Ecto neural progenitor cell (in vitro differentiated cells): ENCODE results near the gene GBP2.
"Not testable (repeated sequence)": the region's sequence is repeated elsewhere in the genome, so short reads cannot be mapped to it uniquely, and the experiment has no call there.

Source experiments
- DNase-seq: peaks from one replicate; pipeline ENCODE4 v3.0.0-alpha.2; 2018; ENCODE audit warnings: low spot score

GBP2 gene, protein sequence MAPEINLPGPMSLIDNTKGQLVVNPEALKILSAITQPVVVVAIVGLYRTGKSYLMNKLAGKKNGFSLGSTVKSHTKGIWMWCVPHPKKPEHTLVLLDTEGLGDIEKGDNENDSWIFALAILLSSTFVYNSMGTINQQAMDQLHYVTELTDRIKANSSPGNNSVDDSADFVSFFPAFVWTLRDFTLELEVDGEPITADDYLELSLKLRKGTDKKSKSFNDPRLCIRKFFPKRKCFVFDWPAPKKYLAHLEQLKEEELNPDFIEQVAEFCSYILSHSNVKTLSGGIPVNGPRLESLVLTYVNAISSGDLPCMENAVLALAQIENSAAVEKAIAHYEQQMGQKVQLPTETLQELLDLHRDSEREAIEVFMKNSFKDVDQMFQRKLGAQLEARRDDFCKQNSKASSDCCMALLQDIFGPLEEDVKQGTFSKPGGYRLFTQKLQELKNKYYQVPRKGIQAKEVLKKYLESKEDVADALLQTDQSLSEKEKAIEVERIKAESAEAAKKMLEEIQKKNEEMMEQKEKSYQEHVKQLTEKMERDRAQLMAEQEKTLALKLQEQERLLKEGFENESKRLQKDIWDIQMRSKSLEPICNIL

DNA sequence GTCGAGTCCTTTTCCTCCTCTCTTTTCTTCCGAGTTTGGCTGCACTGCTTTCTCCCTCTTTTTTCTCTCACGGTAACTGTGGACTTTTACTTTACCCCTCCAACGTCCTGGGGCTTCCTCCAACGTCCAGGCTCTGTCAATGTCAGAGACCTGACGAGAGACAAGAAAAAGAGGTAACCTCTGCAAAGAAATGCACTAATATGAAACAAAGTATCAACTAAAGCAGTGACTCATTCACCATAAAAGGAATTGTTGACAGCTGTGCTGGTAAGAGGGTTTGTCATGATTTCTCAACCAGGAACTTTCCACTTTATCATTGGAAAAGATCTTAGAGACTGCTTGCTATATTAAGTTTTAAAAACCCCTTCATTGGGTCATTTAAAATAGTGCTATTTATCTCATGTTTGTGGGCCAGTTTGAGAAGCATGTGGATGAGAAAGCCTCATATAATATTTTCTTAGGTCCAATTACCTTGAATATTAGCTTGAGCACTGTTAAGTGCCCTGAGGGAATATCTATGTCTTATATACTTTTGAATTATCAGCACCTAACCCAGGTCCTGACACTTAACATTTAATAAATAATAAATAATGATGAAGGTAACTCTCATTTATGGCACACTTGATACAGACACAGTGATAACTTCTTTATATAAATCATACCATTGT, at the start of gene GBP2:
Gene GBP2 (minus strand): TSS at position 202 of the 668 bp plus-strand sequence. CDS start 4,148 bp downstream, outside the sequence.
- DNase-seq, result no peak

DNA sequence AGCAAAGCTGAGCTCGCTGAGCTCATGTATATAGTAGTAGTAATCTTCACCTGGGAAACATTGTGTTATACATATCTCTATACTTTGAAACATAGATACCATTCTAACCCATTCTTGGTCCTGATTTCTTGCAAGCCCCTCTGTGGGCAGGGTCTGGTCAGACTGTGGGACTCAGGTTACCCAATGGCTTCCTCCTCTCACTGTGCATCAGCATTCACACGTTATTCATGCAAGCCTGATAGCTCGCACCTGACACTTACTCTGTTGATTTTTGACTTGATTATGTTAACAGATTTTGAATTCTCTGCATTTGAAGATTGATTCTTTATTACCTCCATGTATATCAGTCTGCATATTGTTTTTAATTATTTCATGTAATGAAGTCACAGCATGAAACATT, 48.6 kb upstream of the GBP2 start:
- no peak for DNase-seq

DNA sequence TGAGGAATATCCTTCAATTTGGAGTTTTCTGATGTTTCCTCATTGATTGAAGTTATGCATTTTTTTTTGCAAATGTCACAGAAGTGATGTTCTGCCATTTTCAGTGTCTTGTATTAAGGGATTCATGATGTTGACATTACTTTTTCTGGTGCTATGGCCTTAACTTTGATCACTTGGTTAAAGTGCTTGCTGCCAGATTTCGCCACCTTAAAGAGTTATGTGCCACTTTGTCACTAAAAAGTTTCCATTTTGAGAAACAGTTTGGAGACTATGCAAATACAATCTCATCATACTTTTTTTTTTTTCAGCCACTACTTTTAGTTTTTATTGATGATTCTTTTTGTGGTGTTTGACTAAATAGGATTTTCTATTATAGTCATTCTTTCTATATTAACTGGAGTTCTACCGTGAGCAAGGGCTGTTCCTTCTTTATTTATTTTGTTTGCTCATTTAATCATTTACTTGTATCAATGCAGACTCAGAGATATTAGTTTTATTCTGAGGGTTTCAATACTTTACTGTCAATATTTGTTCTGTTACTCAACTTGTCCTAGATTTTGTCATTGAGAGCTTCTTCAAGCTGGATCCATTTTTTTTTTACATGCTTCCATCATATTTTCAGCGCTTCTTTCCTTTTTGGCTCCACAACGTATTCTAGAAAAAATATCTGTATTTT, 46.7 kb upstream of the GBP2 start:
- DNase-seq, result no peak

DNA sequence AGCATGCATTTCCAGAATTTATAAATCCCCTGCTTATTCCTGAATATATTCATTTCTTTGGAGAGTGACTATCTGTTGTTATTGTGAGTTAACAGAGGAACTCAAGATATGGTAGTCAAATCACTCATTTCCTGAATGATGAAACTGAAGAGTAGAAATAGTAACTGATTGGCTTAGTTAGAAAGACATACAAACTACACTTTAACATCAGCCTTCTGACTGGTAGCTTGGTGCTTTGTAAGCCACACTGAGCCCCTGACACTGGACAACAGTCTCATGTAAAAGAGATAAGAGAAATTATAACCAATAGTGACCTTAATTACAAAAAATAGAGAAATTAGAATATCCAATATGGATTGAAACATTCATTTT, 45.1 kb upstream of the GBP2 start:
- no peak for DNase-seq

DNA sequence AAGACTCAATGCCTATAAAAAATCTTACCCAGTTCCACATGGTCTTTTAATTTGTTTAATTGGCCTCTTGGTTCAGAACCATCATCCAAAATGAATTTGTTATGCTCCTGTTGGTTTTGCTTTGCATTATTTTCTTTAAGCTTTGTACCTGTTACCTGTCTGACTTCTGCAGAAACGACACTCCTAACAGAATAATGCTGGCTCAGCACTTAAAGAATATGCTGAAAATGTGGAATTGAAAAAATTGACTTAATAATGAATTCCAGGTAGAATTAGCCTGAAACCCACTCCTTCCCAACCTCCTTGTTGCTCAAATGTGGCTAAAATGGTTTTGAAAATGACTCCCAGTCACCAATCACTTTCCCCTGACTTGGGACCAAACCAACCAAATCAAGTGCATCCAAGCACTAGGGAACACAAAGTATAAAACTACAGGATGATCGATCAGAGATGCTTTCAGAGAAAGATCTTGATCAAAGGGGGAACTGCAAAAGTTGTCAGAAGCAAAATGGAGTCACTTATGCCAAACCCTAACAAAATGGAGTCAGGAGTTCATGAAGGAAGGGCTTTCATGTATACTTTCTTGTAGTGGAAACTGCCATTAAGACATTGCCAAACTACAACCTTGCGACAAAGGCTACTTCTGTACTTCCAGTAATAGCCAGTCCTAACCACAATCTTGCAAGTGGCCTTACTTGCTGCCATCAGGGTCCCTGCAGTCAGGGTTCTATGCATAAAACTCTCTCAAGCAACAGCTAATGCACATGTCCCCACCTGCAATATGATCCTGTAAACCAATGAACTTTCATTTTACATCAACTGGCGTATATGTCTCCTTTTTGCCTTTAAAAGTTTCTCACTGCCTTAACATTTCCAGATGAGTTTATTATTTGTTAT, 44.5 kb upstream of the GBP2 start:
- no peak for DNase-seq

DNA sequence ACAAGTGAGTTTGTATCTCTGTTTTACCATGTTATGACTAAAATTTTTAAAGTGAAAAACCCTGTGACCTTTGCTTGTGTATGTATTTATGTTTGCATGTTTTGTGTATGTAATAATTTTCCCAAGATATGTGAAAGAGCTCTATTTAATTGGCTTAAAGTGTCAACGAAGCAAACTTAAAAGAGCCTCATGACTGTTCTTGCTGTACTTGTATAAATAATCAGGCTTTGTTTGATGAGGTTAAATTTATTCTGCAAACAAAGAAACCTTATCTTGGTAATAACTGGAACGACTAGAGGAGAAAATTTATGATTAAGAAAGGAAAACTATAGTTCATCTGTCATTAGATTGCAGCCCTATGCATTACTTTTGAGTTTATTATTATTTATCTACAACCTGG, 43.3 kb upstream of the GBP2 start:
- no peak for DNase-seq

DNA sequence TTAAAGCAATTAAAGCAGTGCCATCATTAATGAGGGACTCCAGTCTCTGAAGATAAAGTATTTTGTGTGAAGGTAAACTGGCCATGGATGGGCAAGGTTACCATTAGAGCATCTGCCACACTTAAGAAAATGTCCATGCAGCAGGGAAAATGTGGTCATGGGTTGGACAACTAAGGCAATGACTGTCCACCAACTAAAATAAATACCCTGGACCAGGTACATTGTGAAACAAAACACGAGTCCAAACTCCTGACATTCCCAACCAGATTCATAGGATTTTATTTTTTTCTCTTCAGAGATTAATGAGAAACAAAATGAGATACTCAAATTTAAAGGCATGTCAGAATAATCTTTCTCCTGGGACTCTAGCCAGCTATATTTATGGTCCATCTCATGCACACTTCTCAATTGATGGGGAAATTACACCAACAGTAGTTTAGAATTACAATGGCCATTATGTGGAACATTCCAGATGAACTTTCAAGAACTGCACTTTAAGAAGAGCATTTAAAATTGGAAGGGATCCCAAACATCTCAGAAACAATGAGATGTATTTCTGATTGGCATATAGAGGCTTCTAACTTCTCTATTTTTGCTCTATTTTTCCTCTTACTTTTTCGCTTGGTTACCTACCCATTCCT, 41.8 kb upstream of the GBP2 start:
- DNase-seq, result no peak

DNA sequence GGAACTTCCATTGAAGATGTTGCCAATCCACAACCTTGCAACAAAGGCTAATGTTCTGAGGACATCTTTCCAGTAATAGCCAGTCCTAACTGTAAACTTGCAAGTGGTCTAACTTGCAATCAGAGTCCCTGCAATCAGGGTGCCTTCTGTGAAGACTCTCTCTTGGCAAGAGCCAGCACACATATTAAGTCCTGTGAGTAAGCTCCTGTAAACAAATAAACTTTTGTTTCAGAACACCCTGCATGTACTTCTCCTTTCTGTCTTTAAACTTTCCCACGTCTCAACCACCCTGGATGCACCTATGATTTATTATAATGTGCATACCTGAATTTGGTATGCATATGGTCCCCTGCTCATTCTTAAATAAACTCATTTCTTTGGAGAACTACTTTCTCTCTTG, 40.8 kb upstream of the GBP2 start:
- DNase-seq, result no peak

DNA sequence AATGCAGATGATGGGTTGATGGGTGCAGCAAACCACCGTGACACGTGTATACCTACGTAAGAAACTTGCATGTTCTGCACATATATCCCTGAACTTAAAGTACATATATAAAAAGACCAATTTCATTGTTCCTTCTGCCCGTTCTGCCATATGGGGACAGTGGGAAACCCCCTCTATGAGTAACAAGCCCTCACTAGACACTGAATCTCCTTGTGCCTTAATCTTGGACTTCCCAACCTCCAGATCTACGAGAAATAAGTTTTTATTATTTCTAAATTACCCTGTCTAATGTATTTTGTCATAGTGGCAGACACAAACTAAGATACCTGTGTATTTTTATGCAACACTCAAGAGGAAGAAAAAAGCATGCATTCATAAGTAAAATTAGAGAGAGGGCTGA, 39.9 kb upstream of the GBP2 start:
- no peak for DNase-seq

DNA sequence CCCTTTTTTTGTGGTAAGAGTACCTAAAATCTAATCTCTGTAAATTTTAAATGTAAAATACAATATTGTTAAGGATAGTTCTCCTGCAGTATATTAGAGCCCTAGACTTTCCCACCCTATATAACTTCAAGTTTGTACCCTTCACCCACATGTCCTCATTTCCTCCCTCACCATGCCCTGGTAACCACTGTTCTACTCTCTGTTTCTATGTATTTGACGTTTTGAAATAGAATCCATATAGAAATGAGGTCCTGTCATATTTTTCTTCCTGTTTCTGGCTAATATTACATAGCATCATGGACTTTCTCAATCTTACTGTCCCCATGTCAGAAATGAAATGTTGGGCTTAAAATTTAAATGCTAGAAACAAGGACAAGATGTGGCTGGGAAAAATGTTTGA, 25.1 kb upstream of the GBP2 start:
- DNase-seq, result no peak

DNA sequence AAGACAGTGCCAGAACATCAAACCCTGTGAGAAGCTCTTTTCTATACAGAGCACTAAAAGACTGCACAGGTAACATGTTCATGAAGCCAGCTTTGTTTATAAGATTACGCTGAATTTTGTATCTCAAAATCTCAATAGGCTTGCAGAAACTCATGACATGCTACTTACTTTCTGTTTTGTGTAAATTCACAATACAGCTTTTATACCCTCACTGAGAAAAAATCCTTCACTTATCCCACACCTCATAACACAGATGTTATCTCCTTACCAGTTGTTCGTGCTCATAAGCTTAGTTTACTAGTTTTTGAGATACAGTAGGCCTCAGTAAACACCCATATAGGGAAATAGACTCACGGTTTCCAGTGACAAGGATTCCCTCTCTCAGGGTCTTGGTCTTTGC, 24.1 kb upstream of the GBP2 start:
- DNase-seq, result no peak

DNA sequence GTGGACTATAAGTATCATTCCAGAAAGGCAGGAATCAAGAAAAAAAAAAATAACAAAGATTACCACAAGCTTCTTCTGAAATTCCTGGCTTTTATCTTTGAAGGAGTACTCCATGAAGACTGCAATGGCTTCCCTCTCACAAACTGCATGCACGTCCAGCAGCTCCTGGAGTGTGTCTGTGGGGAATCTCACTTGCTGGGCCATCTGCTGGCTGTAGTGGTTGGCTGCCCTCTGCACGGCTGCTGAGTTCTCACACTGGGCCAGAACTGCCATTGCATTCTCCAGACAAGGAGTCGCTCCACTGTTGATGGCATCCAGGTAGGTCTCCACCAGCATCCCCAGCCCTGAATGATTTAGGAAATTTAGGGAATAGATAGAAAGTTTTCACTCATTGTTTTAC, 23.3 kb upstream of the GBP2 start:
- peak; percentile 56 for DNase-seq

DNA sequence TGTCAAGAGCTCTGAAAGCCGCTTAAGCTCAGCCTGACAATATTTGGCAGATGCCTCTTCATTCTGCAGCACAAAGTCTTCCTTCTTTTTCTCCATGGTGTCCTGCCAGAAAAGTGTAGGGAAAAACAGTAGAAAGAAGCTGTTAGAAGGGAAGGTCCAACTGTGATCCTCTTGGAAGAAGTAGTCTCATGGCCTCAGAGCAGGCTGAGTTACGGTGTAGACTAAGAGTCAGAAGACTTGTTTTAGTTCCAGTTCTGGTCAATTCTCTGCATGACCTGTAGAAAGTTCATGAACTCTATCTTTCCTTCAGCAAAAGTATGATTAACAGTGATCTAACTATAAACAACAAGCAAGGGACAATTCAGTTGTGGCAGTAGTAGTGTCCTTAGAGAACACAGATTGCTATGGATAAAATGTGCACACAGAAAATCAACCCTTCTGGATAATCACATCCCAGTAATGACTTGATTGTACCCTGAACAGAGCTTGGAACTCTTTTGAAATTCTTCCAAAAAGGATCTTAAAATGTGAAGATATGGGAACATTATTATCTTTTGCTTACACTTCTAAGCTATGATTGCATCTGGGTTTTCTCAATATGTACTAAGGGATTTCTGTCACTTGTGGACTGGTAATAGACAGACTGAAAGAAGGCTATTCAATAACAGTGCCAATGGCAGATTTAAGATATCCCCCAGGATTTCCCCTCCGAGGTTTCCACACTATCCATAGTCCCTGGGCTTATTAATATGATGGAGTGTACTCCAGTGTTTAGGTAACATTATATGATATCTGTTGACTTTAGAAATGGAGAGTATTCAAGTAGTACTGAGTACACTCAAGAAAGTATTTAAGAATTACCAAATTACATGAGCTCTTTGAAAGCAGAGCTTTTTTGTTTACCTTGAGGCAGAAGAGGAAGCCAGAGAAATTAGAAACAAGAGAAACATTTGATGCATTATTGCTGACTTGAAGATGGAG, 22.1 kb upstream of the GBP2 start:
- no peak for DNase-seq

DNA sequence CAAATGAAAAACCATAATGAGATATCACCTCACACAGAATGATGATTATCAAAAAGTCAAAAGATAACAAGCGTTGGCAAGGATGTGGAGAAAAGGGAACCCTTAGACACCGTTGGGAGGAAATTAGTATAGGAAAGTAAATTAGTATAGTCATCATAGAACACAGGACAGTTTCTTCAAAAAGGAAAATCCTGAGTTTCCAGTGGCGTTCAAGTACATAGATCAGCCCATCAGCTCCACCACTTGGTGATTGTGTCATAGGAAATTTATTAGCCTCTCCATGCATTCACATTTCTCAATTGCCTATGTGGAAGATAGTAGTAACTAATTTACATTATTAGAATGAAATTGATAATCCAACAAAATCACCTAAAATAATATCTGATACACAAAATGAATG, 20.8 kb upstream of the GBP2 start:
- DNase-seq, result no peak

DNA sequence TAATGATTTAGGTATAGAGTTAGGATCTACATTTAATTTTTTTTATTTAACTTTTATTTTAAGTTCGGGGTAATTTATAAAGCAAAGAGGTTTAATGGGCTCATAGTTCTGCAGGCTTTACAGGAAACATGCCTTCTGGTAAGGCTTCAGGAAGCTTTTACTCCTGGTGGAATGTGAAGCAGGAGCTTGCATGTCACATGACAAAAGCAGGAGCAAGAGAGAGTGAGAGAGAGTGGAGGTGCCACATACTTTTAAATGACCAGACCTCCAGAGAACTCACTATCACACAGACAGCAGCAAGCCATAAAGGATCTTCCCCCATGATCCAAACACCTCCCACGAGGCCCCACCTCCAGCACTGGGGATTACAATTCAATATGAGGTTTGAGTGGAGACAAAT, 17.6 kb upstream of the GBP2 start:
- DNase-seq, result no peak

DNA sequence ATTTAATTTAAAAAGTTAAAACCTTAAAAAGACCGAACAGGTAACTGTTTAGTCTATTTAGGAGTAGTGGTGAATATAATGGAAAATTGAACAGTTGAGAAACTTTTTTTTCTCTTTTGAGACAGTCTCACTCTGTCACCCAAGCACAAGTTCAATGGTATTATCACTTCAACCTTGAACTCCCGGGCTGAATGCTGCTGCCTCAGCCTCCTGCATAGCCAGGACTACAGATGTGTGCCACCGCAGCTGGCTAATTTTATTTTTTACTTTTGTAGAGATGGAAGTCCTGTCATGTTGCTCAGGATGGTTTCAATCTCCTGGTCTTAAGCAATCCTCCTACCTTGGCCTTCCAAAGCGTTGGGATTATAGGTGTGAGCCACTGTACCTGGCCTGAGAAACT, 16.2 kb upstream of the GBP2 start:
- no peak for DNase-seq

DNA sequence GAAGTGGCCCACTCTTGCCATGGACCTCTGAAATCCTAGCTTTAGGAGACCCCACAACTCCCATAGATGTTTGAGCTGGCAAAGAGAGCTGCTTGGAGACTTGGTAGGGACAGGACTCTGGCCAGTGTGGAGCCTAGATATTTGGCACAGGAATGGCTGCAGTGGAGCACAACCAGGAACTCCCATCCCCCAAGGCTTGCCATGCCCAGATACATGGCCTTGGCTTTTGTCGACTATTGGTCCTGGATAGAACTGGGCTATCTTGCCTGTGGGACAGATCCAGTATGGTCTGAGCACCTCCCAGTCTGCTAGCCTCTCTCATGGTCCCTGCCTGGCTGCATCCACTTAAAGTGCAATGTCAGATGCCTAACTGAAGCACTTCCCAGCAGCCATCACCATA, 7.8 kb upstream of the GBP2 start:
- DNase-seq, result no peak

DNA sequence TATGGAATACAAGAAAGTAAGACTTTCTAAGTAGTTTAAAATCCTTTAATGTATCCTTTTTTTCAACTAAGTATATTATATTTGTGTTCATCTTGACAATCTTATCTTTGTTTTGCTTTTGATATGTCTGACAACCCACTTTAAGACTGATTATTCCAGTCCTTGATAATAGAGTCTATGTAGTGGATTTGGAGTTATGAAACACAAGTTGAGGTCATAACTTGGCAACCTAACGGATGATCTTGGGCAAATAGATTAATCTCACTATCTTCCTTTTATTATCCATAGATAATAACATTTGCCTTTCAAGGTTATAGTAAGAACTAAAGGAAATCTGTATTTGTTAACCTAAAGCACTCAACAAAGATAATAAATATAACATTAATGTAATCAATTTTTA, 4.8 kb upstream of the GBP2 start:
- DNase-seq, result no peak

DNA sequence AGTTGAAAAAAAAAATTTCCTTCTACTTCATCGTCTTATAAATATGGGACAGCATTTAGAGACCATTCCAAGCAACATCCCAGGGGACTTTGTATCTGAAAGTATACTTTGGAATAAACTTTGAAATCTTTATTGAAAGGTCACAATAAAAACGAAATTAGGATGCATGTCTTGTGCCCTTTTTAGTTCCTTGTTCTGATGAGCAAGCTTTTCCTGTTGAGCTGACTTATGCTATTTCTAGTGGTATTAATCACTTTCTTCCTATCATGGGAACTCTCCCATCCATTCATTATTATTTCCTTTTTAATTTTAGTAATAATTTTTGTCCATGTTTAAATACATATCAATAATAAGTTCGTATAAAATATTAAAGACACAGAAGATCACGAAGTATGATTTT, 4.0 kb upstream of the GBP2 start:
- DNase-seq, result no peak

DNA sequence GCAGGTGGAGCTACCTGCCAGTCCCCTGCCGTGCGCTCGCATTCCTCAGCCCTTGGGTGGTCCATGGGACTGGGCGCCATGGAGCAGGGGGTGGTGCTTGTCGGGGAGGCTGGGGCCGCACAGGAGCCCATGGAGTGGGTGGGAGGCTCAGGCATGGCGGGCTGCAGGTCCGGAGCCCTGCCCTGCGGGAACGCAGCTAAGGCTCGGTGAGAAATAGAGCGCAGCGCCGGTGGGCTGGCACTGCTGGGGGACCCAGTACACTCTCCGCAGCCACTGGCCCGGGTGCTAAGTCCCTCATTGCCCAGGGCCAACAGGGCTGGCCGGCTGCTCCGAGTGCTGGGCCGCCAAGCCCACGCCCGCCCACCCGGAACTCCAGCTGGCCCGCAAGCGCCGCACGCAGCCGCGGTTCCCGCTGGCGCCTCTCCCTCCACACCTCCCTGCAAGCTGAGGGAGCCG, 2.1 kb upstream of the GBP2 start:
- not testable (repeated sequence) for DNase-seq
